HG03095 (cell line): ENCODE measurements around the gene LGR6.
"Not testable (repeated sequence)": the region's sequence is repeated elsewhere in the genome, so short reads cannot be mapped to it uniquely, and the experiment has no call there.

ENCODE experiments used
- ATAC-seq: cut with Tn5 transposase; IDR thresholded peaks from one replicate; pipeline ENCODE4 v1.9.1; 2021; ENCODE audit warnings: moderate library complexity; ENCODE audit not compliant: unreplicated experiment

Gene LGR6

GRCh38 chr1:202159534-202160371 lies 33.8 kb upstream of the LGR6 start:
- no peak for ATAC-seq

- ATAC-seq: no peak
These were observed 33.1 kb upstream of the LGR6 start, which contains the start of gene PTPN7 for GRCh38 chr1:202160377-202160940. Gene PTPN7, minus strand, starts transcription at chr1:202160602. Its CDS starts 1,200 bp downstream, at chr1:202159402.

- no peak for ATAC-seq
These were observed 32.2 kb upstream of the LGR6 start for GRCh38 chr1:202161151-202162046.

- no peak for ATAC-seq
These were observed 31.6 kb upstream of the LGR6 start for GRCh38 chr1:202162047-202162417.

- ATAC-seq: no peak
These were observed 30.9 kb upstream of the LGR6 start for GRCh38 chr1:202162418-202163280.

- no peak for ATAC-seq
These were observed 30.0 kb upstream of the LGR6 start for GRCh38 chr1:202163281-202164270.

GRCh38 chr1:202164271-202165037 lies 29.1 kb upstream of the LGR6 start:
- peak; percentile 69 for ATAC-seq

- ATAC-seq: no peak
These were observed 28.2 kb upstream of the LGR6 start for GRCh38 chr1:202165267-202165941.

GRCh38 chr1:202165942-202166843 lies 27.4 kb upstream of the LGR6 start:
- no peak for ATAC-seq

- not testable (repeated sequence) for ATAC-seq
These were observed 26.5 kb upstream of the LGR6 start for GRCh38 chr1:202167054-202167453.

GRCh38 chr1:202167708-202168415 lies 25.7 kb upstream of the LGR6 start:
- no peak for ATAC-seq

- no peak for ATAC-seq
These were observed 24.7 kb upstream of the LGR6 start for GRCh38 chr1:202168861-202169260.

GRCh38 chr1:202170726-202171125 lies 22.9 kb upstream of the LGR6 start:
- ATAC-seq: no peak

GRCh38 chr1:202171292-202172014 lies 22.1 kb upstream of the LGR6 start:
- no peak for ATAC-seq

- ATAC-seq: no peak
These were observed 21.6 kb upstream of the LGR6 start for GRCh38 chr1:202172015-202172355.

- ATAC-seq: no peak
These were observed 19.6 kb upstream of the LGR6 start for GRCh38 chr1:202173993-202174392.
